GM12878 (cell line): ENCODE data around the gene KRTAP4-7. TPM values are rescaled to one million over a fixed set of nuclear protein-coding genes. Genes with fewer than 3 reads are reported as not detected.
A peak's percentile ranks its signal among the peaks of the same experiment; 100 is the strongest.
"Not testable (repeated sequence)": the region's sequence is repeated elsewhere in the genome, so short reads cannot be mapped to it uniquely, and the experiment has no call there.

ENCODE experiments used
- ATAC-seq: fragments of 200-7000 bp; cut with Tn5 transposase; 3 replicates; pipeline ENCODE4 v1.9.1; 2020; ENCODE audit warnings: mild to moderate bottlenecking, moderate library complexity
- BruUV-seq: library from RNA; stranded (reverse); fragments of 400-500 nt; replicated peaks from 2 replicates; lab custom pipeline; 2021; lab: Mats Ljungman, UMichigan
- CTCF ChIA-PET: fragments of 300-600 bp; sonication (Branson Sonifier 250); formaldehyde crosslinking; extraction: SDS; loops from one replicate; lab custom pipeline; 2021; ENCODE audit warnings: inconsistent platforms; lab: Yijun Ruan, JAX
- POLR2A ChIA-PET: fragments of 350-600 bp; formaldehyde crosslinking; extraction: SDS; loops from one replicate; lab custom pipeline; 2021; ENCODE audit warnings: inconsistent platforms; lab: Charles Lee
- RAD21 ChIA-PET: fragments of 300-600 bp; sonication (Branson Sonifier 250); formaldehyde crosslinking; loops from one replicate; lab custom pipeline; 2023; ENCODE audit warnings: antibody characterized with exemption; ENCODE audit not compliant: unreplicated experiment; lab: Charles Lee
- SMC1A ChIA-PET: fragments of 300-600 bp; sonication (Branson Sonifier 250); formaldehyde crosslinking; loops from one replicate; lab custom pipeline; 2023; ENCODE audit not compliant: unreplicated experiment, uncharacterized antibody; lab: Charles Lee
- DNase-seq: peaks from one replicate; pipeline ENCODE4 v3.0.0-alpha.2; 2011; ENCODE audit warnings: low read depth, low spot score
- FAIRE-seq: peaks from 3 replicates; lab custom pipeline; 2011; peaks lifted over from hg19 to GRCh38; lab: Jason Lieb, UNC
- H2AFZ ChIP-seq: 2 replicates; pipeline ENCODE4 v1.6.0; 2011; ENCODE audit warnings: low read depth, low read length, control low read depth; ENCODE audit not compliant: control insufficient read depth
- H3K27ac ChIP-seq: 2 replicates; pipeline ENCODE4 v1.5.1; 2011; ENCODE audit warnings: control low read depth; ENCODE audit not compliant: control insufficient read depth, insufficient read depth
- H3K27me3 ChIP-seq, 2 experiments: replicated peaks in 1 of 2; 2 replicates each; pipeline versions ENCODE4 v1.6.0 to v1.6.1; 2011; ENCODE audit warnings: low read length in 1 of 2; ENCODE audit not compliant: control insufficient read depth in 2 of 2, insufficient read depth in 2 of 2
- H3K36me3 ChIP-seq, 2 experiments: 2 replicates each; pipeline ENCODE4 v1.5.1; 2011; ENCODE audit warnings: low read length in 1 of 2; ENCODE audit not compliant: control insufficient read depth in 2 of 2, insufficient read depth in 2 of 2
- H3K4me1 ChIP-seq: 2 replicates; pipeline ENCODE4 v1.6.1; 2011; ENCODE audit warnings: mild to moderate bottlenecking, low read length, moderate library complexity, mixed read lengths; ENCODE audit not compliant: control insufficient read depth, insufficient read depth
- H3K4me2 ChIP-seq: 2 replicates; pipeline ENCODE4 v1.6.0; 2011; ENCODE audit warnings: control low read depth; ENCODE audit not compliant: control insufficient read depth, insufficient read depth
- H3K4me3 ChIP-seq: fragments of 200-600 bp; sonication (generic); 2 replicates; pipeline ENCODE4 v1.5.1; 2016
- H3K79me2 ChIP-seq: 2 replicates; pipeline ENCODE4 v1.6.0; 2011; ENCODE audit warnings: low read length; ENCODE audit not compliant: control insufficient read depth, insufficient read depth
- H3K9ac ChIP-seq: 2 replicates; pipeline ENCODE4 v1.8.0; 2011; ENCODE audit warnings: low read length, control low read depth, mixed read lengths; ENCODE audit not compliant: control insufficient read depth, insufficient read depth
- H3K9me3 ChIP-seq: replicated peaks from 3 replicates; pipeline ENCODE4 v1.5.1; 2011; ENCODE audit warnings: mild to moderate bottlenecking, low read length; ENCODE audit not compliant: control insufficient read depth, insufficient read depth
- H4K20me1 ChIP-seq: 2 replicates; pipeline ENCODE4 v1.6.0; 2011; ENCODE audit not compliant: control insufficient read depth, insufficient read depth
- SIX5 ChIP-seq: IDR thresholded peaks from 2 replicates; pipeline ENCODE4 v1.6.1; 2011; ENCODE audit warnings: mild to moderate bottlenecking, low read depth, low read length, moderate library complexity; ENCODE audit not compliant: severe bottlenecking
- SPI1 ChIP-seq: IDR thresholded peaks from 2 replicates; pipeline ENCODE4 v1.6.1; 2011; ENCODE audit warnings: low read depth, mild to moderate bottlenecking, low read length, moderate library complexity, borderline replicate concordance; ENCODE audit not compliant: insufficient read depth
- WGBS: methylation state at CpG from one replicate; pipeline ENCODE4 v1.1.6; 2016; ENCODE audit warnings: low lambda C conversion rate; ENCODE audit not compliant: insufficient replicate concordance, insufficient coverage; ENCODE audit errors: missing lambda C conversion rate; 5-methylcytosine and 5-hydroxymethylcytosine counted together
- in situ Hi-C: fragments of 300-500 bp; cut with MboI; formaldehyde crosslinking; loops from 9 replicates; pipeline ENCODE4 v1.14.3; 2018; ENCODE audit warnings: mixed read lengths
- intact Hi-C: fragments of 100-400 bp; cut with micrococcal nuclease; formaldehyde crosslinking; loops from one replicate; pipeline ENCODE4 v1.14.2; 2022; ENCODE audit not compliant: unreplicated experiment
- polyA plus RNA-seq, 11 experiments: library from polyadenylated mRNA; depleted of rRNA in 4 of 11; unstranded in 6 of 11; stranded (reverse) in 5 of 11; fragments of >200 nt; fragmentation: Nextera tagmentation in 4 of 11; fragmentation: Illumina TruSeq in 1 of 11; extraction: Ambion mirVana in 4 of 11; extraction: Trizol in 1 of 11; gene quantifications; 1 replicate in 1 of 11; 2 replicates in 10 of 11; pipeline versions ENCODE4 v1.2.1 to v1.2.3, GENCODE V29; 2011 to 2016; ENCODE audit warnings: inconsistent platforms in 2 of 11, missing spikeins in 2 of 11, low read depth in 1 of 11
- total RNA-seq, 4 experiments: library from RNA; depleted of rRNA in 3 of 4; stranded (reverse); fragments of >200 nt in 3 of 4; fragmentation: Illumina TruSeq in 1 of 4; extraction: Trizol in 1 of 4; gene quantifications; 2 replicates each; pipeline versions ENCODE4 v1.2.1 to v1.2.3, GENCODE V29; 2013 to 2021

Gene KRTAP4-7
- total and polyA plus RNA-seq, 10 of the 15 experiments (the other 5 are each of a cell fraction or from before 2014, with no cell fraction given), result not detected

DNA sequence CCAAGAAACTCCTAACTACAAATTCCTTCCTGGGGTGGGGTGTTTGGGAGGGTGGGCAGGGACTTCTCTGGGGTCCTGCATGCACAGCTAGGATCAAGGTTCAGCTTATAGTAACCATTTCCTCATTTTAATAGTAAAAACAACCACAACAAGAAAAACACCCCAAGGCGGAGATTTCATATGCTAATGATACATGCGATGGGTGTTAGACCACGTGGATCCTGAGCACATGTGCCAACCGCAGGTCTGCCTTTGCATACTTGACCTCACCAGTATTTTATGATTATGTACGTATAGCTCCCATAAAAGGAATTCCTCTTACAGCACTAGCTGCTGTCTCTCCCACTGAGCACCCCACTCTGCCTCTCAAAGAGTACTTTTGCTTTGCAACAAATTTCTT is 32.3 kb downstream of the KRTAP4-7 start:
- H3K9me3 ChIP-seq, result no peaks in the 10 kb centered on the region
- H2AFZ ChIP-seq, result no peak overlapping the region
- RAD21 ChIA-PET, result no interaction called here
- H3K36me3 ChIP-seq, result no peaks in the 10 kb centered on the region
- H3K4me3 ChIP-seq, result no peak overlapping the region
- no peak overlapping the region for H3K4me2 ChIP-seq
- no peak overlapping the region for H3K9ac ChIP-seq
- ATAC-seq, result no peak
- no peak for DNase-seq
- H3K27ac ChIP-seq, result no peak overlapping the region
- intact Hi-C loops (no loop called here), in situ Hi-C loops (no loop called here)
- 2% methylated on average over 5 of the region's 5 CpGs for WGBS
- no peaks in the 10 kb centered on the region for H3K79me2 ChIP-seq
- POLR2A ChIA-PET, result no interaction called here
- H3K4me1 ChIP-seq, result no peaks in the 10 kb centered on the region
- 0 out of 2 replicates have a peak, but pooled peaks have one; percentile 6 for TF ChIP-seq SPI1
- TF ChIP-seq SIX5, result no peak
- H4K20me1 ChIP-seq, result no peaks in the 10 kb centered on the region
- H3K27me3 ChIP-seq, result no peaks in the 10 kb centered on the region
- no TSS peak for BruUV-seq
- SMC1A ChIA-PET, result no interaction called here
- CTCF ChIA-PET, result interaction anchor here (0.6 kb wide), 1 partner anchor 316 kb away, joined by 5 read pairs; no protein-coding TSS in a partner anchor
- FAIRE-seq, result no peak

DNA sequence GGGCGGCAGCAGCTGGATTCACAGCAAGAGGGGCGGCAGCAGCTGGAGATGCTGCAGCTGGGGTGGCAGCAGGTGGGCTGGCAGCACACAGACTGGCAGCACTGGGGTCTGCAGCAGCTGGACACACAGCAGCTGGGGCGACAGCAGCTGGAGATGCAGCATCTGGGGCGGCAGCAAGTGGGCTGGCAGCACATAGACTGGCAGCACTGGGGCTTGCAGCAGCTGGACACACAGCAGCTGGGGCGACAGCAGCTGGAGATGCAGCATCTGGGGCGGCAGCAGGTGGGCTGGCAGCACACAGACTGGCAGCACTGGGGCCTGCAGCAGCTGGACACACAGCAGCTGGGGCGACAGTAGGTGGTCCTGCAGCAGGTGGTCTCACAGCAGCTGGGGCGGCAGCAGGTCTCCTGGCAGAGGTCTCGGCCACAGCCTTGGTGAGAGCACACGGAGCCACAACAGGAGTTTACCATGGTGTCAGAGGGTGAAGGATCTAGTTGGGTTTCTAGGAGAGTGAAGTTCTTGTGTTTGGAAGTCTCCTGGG is 34.0 kb downstream of the KRTAP4-7 start, which contains the start of gene KRTAP4-11:
Gene KRTAP4-11 (minus strand): TSS at position 528 of the 541 bp plus-strand sequence. CDS start 58 bp downstream, at position 470.
- FAIRE-seq, CTCF ChIA-PET, POLR2A ChIA-PET, ATAC-seq, H3K27ac ChIP-seq, in situ Hi-C loops, RAD21 ChIA-PET, H3K79me2 ChIP-seq, H3K4me2 ChIP-seq, H2AFZ ChIP-seq, BruUV-seq, H3K9ac ChIP-seq, DNase-seq, intact Hi-C loops, H3K27me3 ChIP-seq, H3K4me1 ChIP-seq, H4K20me1 ChIP-seq, SMC1A ChIA-PET, H3K4me3 ChIP-seq, H3K36me3 ChIP-seq, H3K9me3 ChIP-seq: not testable (repeated sequence)
- WGBS, result 12% methylated on average over 10 of the region's 10 CpGs
